Thoracic aorta (tissue), 2 donors: ENCODE measurements around the gene PKD2L1. TPM values are rescaled to one million over a fixed set of nuclear protein-coding genes. Genes with fewer than 3 reads are reported as not detected.
"Not testable (repeated sequence)": the region's sequence is repeated elsewhere in the genome, so short reads cannot be mapped to it uniquely, and the experiment has no call there.

Experiments
- ATAC-seq: fragments of 150-250 bp; one replicate; pipeline ENCODE4 v1.8.0; 2017; ENCODE audit warnings: low read depth; ENCODE audit not compliant: insufficient number of reproducible peaks, low FRiP score
- DNase-seq: peaks from one replicate; pipeline ENCODE4 v3.0.0-alpha.2; 2020; ENCODE audit warnings: low spot score
- H3K27ac ChIP-seq, 2 donors: fragments of 200-600 bp; sonication (generic); 1 replicate in 1 of 2; 2 replicates in 1 of 2; pipeline ENCODE4 v1.5.1; 2016; ENCODE audit warnings: mild to moderate bottlenecking in 2 of 2, moderate library complexity in 2 of 2
- H3K27me3 ChIP-seq: fragments of 200-600 bp; sonication (generic); replicated peaks from 2 replicates; pipeline ENCODE4 v1.6.0; 2016; ENCODE audit warnings: mild to moderate bottlenecking; ENCODE audit not compliant: insufficient read depth
- H3K36me3 ChIP-seq: fragments of 200-600 bp; sonication (generic); one replicate; pipeline ENCODE4 v1.5.1; 2016
- H3K4me1 ChIP-seq, 2 donors: fragments of 200-600 bp; sonication (generic); 1 replicate in 1 of 2; 2 replicates in 1 of 2; pipeline versions ENCODE4 v1.5.1 to v1.6.0; 2016; ENCODE audit warnings: low read depth in 2 of 2, mild to moderate bottlenecking in 1 of 2; ENCODE audit not compliant: control insufficient read depth in 1 of 2
- H3K4me3 ChIP-seq: fragments of 200-600 bp; sonication (generic); 2 replicates; pipeline ENCODE4 v1.5.1; 2016; ENCODE audit warnings: mild to moderate bottlenecking
- H3K9me3 ChIP-seq: fragments of 200-600 bp; sonication (generic); 2 replicates; pipeline ENCODE4 v1.5.1; 2016
- total RNA-seq, 2 donors: library from RNA; depleted of rRNA; stranded (reverse); fragments of >200 nt; gene quantifications; one replicate each; pipeline versions ENCODE4 v1.1.0 to v1.2.3, GENCODE V29; 2016
- TF ChIP-seq, protein P1 (sequence below): fragments of 200-600 bp; sonication (generic); IDR thresholded peaks from one replicate; pipeline ENCODE4 v1.5.1; 2019; ENCODE audit warnings: antibody characterized with exemption

The PKD2L1 gene
- total RNA-seq, 2 donors from 2014 or later, result 0.56 TPM; not detected in 1

- Histone ChIP-seq H3K27ac (no peak overlapping the region), H3K9me3 (no peaks in the 10 kb centered on the region), H3K4me3 (no peak overlapping the region), H3K27me3 (no peaks in the 10 kb centered on the region), H3K4me1 (no peaks in the 10 kb centered on the region), H3K36me3 (no peaks in the 10 kb centered on the region)
- ATAC-seq (no peak), DNase-seq (no peak)
- TF ChIP-seq, protein P1, sequence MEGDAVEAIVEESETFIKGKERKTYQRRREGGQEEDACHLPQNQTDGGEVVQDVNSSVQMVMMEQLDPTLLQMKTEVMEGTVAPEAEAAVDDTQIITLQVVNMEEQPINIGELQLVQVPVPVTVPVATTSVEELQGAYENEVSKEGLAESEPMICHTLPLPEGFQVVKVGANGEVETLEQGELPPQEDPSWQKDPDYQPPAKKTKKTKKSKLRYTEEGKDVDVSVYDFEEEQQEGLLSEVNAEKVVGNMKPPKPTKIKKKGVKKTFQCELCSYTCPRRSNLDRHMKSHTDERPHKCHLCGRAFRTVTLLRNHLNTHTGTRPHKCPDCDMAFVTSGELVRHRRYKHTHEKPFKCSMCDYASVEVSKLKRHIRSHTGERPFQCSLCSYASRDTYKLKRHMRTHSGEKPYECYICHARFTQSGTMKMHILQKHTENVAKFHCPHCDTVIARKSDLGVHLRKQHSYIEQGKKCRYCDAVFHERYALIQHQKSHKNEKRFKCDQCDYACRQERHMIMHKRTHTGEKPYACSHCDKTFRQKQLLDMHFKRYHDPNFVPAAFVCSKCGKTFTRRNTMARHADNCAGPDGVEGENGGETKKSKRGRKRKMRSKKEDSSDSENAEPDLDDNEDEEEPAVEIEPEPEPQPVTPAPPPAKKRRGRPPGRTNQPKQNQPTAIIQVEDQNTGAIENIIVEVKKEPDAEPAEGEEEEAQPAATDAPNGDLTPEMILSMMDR, result peak; percentile 37
These were observed 26.2 kb downstream of the PKD2L1 start for GRCh38 chr10:100303724-100304319.

DNA sequence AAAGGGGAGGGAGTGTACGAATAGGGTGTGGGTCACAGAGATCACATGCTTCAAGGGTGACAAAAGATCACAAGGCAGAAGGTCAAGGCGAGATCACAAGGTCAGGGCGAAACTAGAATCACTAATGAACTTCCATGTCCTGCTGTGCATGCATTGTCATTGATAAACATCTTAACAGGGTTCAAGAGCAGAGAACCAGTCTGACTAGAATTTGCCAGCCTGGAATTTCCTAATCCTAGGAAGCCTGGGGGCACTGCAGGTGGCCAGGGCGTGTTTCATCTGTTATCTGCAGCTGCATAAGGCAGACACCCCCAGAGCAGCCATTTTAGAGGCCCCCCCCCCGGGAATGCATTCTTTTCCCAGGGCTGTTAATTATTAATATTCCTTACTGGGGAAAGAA, 28.9 kb downstream of the PKD2L1 start:
- H3K9me3 ChIP-seq, ATAC-seq, H3K36me3 ChIP-seq, DNase-seq, H3K4me3 ChIP-seq, H3K27ac ChIP-seq, H3K27me3 ChIP-seq, H3K4me1 ChIP-seq: not testable (repeated sequence)

- no peaks in the 10 kb centered on the region for H3K9me3 ChIP-seq
- H3K36me3 ChIP-seq, result no peaks in the 10 kb centered on the region
- TF ChIP-seq, protein P1, result no peak
- H3K4me1 ChIP-seq, result no peaks in the 10 kb centered on the region
- no peaks in the 10 kb centered on the region for H3K27me3 ChIP-seq
- no peak overlapping the region for H3K27ac ChIP-seq
- ATAC-seq, result no peak
- H3K4me3 ChIP-seq, result no peak overlapping the region
- no peak for DNase-seq
These were observed 32.8 kb downstream of the PKD2L1 start for GRCh38 chr10:100297242-100297641.

GRCh38 chr10:100293066-100293465, 37.0 kb downstream of the PKD2L1 start:
- TF ChIP-seq, protein P1, result no peak
- Histone ChIP-seq H3K36me3 (no peaks in the 10 kb centered on the region), H3K4me3 (no peak overlapping the region)

DNA sequence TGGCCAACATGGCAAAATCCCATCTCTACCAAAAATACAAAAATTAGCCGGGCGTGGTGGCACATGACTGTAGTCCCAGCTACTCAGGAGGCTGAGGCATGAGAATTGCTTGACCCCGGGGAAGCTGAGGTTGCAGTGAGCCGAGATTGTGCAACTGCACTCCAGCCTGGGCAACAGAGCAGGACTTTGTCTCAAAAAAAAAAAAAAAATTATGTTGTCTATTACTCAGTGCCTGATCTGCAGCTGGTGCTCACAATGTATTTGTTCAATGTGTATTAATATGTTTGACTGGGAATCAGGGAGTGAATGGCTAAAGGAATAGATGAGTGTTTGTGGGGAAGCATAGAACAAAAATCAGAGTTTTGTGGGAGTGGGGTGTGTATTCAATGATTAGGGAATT, 37.7 kb downstream of the PKD2L1 start:
- not testable (repeated sequence) for ATAC-seq, H3K4me1 ChIP-seq, H3K36me3 ChIP-seq, H3K4me3 ChIP-seq, H3K27me3 ChIP-seq, DNase-seq, H3K9me3 ChIP-seq, H3K27ac ChIP-seq

More at GRCh38 chr10:100293066-100293465, 37.0 kb downstream of the PKD2L1 start:
- Histone ChIP-seq H3K27ac (no peak overlapping the region), H3K9me3 (no peaks in the 10 kb centered on the region), H3K4me1 (no peaks in the 10 kb centered on the region), H3K27me3 (no peaks in the 10 kb centered on the region)
- ATAC-seq, result no peak
- no peak for DNase-seq

DNA sequence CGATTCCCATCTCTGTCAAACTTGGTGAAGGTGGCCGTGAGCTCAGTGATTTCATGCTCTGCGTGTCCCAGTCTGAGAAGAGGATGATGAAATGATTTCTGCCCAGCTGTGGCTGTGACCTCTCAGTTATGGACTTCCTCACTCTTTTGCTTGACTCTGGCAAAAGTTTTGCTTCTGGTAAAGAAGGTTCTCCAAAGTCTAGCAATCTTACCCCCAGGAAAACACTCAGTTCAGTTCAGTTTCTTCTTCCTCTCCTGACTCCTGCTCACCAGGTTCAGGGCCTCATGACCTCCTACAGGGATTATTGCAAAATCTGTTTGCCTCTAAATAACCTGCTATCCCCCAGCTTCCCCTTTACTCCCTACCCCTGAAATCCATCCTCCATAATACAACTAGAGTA, 38.7 kb downstream of the PKD2L1 start:
- no peak for ATAC-seq
- DNase-seq, result no peak
- TF ChIP-seq, protein P1, result no peak
- no peaks in the 10 kb centered on the region for H3K27me3 ChIP-seq
- H3K4me3 ChIP-seq, result no peak overlapping the region
- no peaks in the 10 kb centered on the region for H3K9me3 ChIP-seq
- H3K27ac ChIP-seq, result no peak overlapping the region
- H3K36me3 ChIP-seq, result no peaks in the 10 kb centered on the region
- H3K4me1 ChIP-seq, result peaks cover 3 to 8% of the 10 kb centered on the region in 2 donors
